Activated T-cell treated with anti-CD3 and anti-CD28 coated beads for 48 hours (primary cell): Measurements from ENCODE around the gene NEURL3.
"Not testable (repeated sequence)": the region's sequence is repeated elsewhere in the genome, so short reads cannot be mapped to it uniquely, and the experiment has no call there.

ENCODE experiments used
- DNase-seq: peaks from one replicate; pipeline ENCODE4 v3.0.0-alpha.2; 2020; ENCODE audit warnings: low read depth

NEURL3 gene

DNA sequence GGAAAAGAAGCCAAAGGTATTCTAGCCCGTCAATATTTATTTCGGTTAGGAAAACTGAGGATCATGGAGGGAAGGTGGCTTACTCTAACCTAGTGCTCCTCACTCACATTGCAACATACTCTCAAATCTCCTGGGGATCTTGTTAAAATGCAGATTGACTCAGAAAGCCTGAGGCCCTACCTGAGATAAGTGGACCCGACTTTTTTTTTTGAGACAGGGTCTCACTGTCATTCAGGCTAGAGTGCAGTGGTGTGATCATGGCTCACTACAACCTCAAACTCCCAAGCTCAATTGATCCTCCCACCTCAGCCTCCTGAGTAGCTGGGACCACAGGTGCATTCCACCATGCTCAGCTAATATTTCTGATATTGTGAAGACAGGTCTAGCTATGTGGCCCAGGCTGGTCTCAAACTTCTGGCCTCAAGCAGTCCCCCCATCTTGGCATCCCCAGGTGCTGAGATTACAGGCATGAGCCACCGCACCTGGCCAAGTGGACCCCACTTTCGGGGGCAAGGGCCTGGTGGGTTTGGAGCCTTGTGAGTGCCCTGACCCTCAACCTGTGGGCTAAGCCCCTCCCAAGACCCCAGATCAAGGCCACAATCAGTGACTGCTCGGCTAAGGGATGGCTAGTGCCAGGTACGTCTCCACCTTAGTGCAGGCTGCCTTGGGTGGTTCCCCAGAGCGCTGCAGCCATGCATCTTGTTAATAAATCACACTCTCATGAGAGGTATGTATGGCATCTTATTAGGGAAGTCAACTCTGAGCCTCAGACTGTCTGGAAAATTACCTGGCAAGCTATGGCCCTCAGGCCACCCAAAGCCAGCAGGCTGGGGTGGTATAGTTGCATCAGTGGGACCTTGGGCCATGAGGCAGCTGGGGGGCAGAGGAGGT is 1.1 kb upstream of the NEURL3 start:
- DNase-seq = no peak

DNA sequence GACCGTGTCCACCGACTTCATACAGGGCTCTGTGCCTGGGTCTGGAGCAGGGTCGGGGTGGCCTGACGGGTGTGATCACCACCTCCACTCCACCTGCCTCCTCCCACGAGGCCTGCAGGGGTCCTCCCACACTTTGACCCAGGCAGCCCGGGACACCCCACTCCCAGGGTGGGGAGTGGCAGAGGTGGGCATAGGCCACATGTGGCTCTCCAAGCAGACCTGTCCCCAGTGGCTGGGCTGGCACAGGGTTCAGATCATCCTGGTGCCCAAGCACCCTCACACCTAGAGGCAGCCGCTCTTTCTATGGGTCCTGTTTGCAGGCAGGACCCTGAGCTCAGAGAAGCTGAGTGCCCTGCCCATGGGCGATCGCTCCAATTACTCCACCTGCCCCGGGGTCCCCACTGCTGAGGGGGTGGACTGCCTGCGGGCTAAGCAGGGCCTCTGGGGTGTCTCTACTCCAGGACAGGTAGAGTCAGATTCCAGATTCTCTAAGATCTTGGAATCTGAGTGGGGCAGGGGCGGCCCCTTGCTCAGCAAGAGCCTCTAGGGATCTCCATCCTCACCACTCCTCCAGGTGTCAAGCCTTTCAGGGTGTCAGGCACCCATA is 1.4 kb downstream of the NEURL3 start:
- no peak for DNase-seq

DNA sequence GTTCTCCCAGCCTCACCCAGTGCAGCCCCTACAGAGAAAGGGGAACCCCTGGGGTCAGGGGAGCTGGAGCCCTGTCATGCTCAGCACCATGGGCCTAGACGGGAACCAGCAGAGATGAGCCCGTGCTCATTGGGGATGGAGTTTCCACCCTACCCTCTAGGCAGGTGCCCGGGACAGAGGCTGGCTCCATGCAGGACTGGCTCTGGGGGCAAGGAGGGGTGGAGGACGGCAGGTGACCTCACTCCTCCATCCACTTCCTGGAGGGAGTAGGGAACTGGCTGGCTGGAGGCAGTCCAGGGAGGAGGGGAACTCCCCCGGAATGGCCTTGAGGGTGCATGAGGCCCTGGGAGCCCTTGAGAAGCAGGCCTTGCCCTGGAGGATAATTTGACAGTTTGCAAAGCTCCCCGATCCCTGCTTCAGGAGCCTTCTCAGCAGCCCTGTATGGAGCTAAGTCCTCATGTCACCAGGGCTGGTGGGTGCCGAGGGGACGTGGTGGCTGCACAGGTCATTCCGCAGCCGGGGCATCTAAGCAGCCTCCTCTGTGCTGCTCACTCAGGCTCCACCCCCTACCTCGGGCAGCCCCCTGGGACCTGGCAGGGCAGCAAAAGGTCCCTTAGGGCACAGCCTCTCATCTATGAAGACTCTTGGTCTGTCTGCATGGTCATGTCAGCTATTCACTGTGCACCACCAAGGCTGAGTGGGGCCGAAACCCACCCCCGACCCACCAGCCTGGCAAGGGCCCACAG is 2.1 kb downstream of the NEURL3 start:
- DNase-seq = no peak

DNA sequence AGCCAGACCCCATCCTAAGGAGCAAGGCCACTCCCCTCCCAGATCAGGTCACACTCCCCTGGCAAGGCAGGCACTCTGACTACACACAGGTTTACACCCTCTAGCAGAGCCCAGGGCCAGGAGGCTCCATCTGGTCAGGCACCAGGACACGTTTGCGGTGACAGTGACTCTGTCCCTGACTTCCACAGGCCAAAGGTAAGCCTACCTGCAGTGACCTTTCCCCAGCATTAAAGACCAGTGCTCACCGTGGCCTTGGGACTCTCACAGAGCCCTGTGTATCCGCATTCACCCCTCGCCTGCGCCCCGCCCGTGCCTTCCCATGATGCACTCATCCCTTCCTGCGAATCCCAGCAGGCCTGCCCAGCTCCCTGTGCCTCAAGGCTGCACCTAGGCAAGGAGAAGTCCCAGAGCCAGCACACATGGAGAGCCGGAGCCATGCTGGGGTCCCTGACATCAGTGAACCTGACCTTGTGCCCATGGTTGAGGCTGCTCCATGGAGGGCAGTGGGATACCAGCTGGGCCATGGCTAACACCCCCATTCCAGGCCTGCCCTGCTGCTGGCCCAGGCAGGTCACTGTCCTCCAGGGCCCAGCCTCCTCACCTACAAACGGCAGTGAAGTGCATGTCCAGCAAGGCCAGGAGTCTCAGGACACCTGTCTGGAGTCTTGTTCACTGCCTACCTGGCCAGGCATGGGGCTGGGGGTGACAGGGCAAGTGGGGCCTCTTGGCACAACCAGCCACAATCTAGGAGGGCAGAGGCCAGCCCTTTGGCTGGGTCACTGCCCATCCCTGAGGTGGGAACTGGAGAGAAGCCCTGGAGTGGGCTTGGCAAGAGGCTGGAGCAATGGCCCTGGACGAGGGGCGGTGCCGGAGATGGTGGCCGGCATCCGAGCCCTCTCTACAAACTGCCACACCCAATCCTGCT is 3.0 kb downstream of the NEURL3 start:
- no peak for DNase-seq

DNA sequence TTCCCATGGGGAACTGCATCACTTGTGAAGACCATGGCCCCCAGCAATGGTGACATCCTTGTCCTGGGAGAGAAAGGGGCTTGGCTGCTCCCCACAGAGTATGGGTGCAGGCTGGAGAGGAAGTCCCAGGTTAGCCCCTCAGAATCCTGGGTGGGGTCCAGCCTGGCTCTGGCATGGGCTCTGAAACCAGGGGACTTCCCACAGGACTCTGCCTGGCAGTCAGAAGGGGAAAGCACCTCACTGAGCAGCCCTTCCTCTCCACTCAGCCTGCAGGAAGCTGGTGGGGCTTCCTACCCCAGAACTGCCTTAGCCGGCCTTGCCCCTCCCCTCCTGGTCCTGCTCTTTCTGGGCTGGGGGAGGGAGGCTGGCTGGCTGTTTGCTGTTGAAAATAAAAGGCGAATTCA is 3.7 kb downstream of the NEURL3 start:
- no peak for DNase-seq

DNA sequence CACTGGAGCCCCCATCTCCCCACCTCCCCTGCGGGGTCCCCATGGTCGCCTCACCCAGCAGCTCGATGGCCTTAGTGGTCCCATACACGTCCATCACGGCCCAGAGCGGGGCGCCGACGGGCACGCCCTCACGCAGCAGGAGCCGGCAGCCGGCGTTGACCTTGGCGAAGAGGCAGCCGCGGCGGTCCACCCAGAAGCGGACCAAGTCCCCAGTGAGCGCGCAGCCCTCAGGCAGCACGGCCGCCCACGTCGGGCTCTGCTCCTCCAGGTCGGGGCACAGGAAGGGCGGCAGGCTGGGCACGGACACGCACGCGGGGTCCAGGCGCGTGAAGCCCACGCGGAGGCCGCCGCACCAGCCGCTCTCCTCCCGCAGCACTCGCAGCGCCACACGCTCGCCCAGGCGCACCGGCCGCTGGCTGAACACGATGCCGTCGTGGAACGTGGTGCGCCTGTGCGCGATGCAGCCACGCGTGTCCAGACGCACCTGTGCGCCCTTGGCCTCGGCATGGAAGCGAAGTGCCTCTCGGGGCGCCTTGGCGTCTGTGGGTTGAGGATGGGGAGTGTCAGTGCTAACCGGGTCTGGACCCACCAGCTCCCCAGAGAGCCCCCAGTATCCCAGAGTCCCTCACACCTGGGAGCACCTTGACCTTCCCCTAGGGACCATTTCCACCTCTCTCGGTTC is 4.6 kb downstream of the NEURL3 start:
- no peak for DNase-seq

DNA sequence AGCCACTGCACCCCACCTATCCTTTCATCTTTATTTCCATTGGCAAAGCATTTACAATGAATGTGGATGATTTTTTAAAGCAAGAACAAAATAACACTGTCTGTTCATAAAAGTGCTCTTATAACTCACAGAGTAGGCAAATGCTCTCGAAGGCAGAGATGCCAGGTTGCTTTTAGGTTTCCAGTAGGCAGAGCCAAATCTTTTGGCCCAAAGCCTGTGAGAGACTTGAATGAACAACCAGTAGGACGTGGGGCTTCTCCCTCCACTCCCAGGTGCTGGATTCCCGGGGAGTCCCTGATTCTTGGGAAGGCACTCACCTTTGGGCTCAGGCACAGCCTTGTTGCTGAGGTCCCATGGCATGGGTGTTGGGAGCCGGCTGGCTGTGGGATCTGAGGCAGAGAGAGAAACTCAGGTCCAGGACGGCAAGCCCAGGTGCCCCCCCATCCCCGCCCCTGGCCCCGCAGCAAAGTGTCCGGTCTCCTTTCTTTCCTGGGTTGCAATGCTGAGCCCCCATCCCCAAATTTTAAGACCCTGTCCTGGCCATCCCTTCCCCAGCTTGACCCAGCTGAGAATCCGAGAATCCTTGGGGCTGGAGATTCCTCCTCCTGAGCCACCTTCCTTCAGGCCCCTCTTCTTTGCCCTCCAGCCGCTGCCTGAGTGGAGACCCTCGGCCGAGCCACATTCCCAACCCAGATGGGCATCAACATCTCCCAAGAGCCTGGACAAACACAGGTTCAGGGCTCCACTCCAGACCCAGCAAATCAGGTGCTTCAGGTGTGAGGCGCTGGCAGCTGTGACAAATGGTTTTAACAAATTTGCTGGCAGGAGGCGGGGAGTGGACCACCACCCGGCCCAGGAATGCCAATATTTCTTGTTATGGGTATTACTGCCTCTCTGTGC is 5.8 kb downstream of the NEURL3 start:
- no peak for DNase-seq

DNA sequence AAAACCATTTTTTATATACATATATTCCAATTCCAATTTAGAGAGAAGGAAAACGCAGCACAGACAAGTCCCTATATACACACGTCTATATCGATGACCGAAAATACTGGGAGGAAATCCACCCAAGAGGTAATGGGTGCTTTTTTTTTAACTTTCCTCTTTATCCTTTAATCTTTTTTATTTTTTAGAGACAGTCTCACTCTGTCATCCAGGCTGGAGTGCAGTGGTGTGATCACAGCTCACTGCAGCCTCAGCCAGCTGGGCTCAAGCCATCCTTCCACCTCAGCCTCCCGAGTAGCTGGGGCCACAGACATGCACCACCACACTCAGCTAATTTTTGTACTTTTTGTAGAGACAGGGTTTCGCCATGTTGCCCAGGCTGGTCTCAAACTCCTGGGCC is 6.5 kb downstream of the NEURL3 start:
- DNase-seq = not testable (repeated sequence)

DNA sequence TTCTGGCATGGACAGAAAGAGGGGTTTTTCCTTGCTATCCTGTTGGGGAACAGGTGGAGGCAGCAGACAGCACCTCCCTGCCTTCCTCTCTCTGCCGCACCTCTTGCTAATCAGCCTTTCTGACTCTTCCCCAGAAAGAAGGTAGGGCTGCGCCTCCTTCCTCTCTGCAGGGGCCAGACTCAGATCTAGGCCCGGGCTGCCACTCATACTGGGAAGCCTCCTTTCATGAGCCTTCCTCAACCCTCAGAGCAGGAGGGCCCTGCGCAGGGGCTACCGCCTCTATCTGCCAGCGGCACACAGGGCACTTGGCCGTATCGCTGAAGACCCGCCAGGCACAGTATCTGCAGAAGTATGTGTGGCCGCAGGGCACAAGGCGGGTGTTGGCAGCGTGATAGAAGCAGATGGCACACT is 7.1 kb downstream of the NEURL3 start:
- DNase-seq = no peak

DNA sequence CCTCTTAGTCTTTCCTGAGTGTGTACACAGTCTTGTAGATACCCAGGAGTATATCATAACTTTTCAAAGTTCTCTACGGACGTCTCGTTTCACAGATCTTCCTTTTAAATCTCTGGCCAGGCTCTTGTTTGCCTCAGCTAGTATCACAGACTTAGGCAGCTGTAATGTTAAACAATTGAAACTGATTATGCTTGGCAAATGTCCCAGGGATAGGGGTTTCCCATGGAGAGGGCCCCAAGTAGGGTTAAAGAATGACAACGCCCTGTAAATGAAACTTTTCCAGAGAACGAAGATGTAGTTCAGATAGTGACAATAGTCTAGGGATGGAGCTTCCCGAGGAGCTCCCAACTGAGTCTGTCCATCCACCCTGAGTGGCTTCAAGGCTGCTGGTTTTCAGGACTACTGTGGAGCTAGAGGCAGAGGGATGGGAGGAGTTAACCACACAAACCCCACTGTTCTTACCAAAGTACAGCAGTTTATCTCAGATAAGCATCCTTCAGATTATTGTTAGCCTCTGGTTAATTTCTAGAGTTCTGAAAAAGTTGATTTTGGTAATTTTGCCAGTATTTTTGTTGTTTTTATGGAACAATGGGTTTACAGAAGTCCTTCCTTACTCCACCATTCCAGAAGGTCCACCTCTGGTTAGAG is 9.1 kb downstream of the NEURL3 start:
- DNase-seq = no peak

DNA sequence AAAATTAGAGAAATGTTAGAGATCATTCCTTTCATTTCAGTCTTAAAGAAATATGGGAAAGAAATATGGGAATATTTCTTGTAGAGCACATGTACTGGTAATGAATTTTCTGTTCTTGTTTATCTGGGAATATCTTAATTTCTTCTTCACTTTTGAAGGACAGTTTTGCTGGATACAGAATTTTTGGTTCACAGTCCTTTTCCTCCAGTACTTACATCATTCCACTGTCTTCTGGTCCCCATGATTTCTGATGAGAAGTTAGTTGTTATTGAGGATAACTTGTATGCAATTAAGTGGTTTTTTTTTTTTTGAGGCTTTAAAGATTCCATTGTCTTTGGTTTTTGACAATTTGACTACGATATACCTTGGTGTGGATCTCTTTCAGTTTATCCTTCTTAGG is 11.0 kb downstream of the NEURL3 start:
- no peak for DNase-seq

DNA sequence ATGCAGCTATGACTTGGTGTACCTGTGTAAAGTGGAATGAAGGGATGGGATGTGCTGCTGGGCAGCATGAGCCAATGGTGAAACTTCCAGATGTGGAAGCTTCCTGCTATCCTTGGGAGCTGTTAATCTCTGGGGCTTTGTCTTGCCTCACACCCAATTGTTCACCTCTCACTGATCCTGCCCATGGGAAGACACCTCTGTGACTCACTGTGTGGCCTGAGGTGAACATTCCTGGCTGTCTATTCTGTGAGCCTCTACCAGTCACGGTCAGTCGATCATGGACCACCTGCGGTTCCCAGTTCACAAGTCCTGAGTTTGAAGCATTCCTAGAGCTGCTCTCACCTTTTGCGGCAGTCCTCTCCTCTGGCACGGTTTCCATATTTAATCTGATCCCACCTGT is 12.1 kb downstream of the NEURL3 start:
- no peak for DNase-seq

DNA sequence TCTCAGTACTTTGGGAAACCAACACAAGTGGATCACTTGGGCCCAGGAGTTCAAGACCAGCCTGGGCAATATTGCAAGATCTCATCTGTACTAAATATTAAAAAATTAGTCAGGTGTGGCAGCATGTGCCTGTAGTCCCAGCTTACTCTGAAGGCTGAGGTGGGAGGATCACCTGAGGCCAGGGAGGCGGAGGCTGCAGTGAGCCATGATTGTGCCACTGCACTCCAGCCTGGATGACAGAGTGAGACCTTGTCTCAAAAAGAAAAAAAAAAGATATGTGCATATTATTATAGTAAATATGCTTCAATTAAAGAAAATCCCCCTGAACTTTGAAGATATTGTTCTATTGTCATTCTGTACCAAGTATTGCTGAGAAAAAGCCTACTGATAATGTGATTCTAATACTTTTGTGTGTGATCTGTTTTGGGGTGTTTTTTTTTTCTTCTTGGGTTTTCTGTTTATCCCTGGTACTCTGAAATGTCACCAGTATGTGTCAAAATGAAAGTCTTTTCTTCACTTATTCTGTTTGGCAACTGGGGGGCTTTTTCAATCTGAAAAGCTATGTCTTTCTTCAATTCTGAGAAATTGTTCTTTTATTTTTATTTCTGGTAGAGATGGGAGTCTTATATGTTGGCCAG is 13.2 kb downstream of the NEURL3 start:
- no peak for DNase-seq

DNA sequence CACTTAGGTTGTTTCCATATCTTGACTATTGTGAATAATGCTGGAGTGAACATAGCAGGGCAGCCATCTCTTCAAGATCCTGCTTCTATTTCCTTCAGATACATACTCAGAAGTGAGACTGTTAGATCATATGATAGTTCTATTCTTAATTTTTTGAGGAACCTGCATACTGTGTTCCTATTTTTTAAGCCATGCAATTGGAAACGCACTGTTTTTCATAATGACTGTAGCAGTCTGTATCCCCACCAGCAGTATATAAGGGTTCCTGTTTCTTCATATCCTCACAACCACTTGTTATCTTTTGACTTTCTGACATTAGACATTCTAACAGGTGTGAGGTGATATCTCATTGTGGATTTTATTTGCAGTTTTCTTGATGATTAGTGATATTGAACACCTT is 15.5 kb downstream of the NEURL3 start:
- no peak for DNase-seq

DNA sequence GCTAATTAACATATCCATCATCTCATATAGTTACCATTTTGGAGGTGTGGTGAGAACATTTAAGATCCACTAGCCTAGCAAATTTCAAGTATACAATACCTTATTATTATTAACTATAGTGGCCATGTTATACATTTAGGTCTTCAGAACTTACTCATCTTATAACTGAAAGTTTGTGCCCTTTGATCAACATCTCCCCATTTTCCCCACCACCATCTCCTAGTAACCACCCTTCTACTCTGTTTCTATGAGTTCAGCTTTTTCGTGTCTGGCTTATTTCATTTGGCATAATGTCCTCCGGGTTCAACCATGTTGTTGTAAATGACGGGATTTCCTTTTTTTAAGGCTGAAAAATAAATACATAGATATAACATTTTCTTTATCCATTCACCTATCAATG is 15.9 kb downstream of the NEURL3 start:
- DNase-seq = no peak

DNA sequence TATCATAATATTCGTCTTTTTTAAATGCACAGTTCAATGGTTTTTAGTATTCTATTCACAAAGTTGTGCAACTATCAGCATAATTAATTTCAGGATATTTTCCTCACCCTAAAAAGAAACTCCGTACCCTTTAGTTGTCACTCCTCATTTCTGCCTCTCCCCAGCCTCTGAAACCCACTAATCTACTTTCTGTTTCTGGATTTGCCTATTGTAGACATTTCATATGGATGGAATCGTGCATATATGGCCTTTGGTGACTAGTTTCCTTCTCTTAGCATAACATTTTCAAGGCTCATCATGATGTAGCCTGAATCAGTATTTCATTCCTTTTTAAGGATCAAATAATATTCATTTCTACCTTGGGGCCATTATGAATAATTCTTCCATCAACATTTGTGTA is 18.5 kb downstream of the NEURL3 start:
- DNase-seq = no peak

DNA sequence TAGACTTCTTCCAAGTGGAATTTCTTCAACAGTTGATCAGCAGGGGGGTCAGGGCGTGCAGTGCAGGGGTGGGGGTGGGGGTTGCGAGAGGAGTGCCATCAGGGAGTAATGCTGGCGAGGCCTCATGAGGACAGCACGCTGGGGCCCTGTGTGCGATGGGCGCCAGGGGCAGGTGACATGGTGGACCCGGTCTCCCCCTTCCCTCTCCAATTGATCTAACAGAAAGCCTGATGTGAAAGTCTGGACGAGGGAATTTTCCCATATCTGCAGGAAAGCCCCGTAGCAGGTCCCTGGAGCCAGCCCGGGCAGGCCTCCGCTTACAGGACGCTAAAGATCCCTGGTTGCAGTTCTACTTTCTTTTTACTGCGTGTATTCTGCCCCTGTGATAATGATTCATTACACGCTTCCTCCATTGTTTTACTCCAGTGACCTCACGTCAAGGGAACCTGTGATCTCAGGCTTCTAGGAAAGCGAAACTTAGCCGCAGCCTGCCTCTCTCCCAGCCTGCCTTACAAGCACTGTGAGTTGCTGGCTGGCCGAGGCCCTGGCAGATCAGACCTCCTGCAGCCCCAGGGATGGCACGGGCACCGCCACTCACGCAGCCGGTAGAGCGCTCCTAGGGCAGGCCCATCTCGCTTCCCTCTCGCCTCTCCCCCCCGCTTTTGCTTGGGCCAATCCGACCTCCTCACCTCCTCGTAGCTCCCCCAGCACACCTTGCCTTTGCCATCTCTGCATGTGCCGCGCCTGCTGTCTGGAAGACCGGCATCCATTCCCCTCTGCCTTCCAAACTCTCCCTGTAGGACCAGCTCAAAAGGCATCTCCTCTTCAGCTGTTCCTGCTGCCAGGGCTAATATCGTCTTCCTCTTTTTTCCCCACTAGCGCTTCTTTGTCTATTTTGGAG is 19.2 kb downstream of the NEURL3 start:
- peak; percentile 78 for DNase-seq

DNA sequence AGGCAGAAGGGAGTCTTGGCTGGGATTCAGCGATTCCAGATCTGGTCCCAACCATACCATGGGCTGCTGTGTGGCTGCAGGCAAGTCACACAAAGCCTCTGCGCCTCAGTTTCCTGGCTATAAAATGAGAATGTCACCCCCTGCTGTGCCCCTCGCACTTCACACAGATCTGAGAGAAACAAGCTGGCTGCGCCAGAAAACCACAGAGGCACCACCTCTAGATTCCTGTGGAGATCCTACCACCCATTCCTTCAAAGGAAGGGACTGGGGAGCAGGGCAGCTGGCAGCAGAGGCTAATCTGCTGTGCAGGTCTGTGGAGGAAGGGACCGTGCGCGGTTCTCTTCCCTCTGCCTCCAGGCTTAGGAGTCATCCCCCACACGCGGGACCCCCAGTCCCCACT is 19.8 kb downstream of the NEURL3 start:
- DNase-seq = no peak
